ENCODE results near the gene ZNF526.

ZNF526 gene

DNA sequence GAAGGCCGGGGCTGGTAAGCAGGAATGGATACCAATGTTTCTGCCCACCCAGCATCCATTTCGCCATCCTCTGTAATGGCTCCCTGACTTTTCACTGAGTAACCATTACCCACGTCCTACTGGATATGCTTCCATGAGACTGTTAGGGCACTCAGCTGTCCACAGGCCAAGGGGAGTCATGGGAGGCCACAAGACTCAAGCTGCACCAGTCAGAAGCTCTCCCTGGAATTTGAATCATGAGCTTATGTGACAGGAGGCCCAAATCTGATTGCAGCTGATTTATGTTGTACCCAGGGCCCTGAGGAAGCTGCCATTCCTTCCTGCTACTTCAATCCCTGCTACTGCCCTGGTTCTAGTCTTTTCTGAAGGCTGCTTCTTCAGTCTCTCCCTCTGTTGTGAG, 31.0 kb upstream of the ZNF526 start:
- TF ChIP-seq RAD21 (IDR thresholded peaks at IDR 0.05; ENCODE audit: low read depth) (no peak), TCF12 (IDR thresholded peaks at IDR 0.05; ENCODE audit: low read depth) (no peak), TEAD4 (IDR thresholded peaks at IDR 0.05) (no peak), EP300 (IDR thresholded peaks at IDR 0.05; ENCODE audit: borderline replicate concordance) (no peak), EGR1 (IDR thresholded peaks at IDR 0.05) (no peak), NFIC (IDR thresholded peaks at IDR 0.05) (no peak), FOXM1 (IDR thresholded peaks at IDR 0.05; ENCODE audit: borderline replicate concordance, low read depth) (no peak), CREB1 (IDR thresholded peaks at IDR 0.05; ENCODE audit: low read depth) (no peak), TAF1 (IDR thresholded peaks at IDR 0.05; ENCODE audit: low read depth) (no peak), CEBPB (IDR thresholded peaks at IDR 0.05) (no peak), YY1 (IDR thresholded peaks at IDR 0.05; ENCODE audit: low read depth) (no peak), ZBTB7A (IDR thresholded peaks at IDR 0.05; ENCODE audit: low read depth) (no peak)
- TF ChIP-seq, protein P1, sequence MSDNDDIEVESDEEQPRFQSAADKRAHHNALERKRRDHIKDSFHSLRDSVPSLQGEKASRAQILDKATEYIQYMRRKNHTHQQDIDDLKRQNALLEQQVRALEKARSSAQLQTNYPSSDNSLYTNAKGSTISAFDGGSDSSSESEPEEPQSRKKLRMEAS (IDR thresholded peaks at IDR 0.05) = no peak
- TF ChIP-seq, protein P2, sequence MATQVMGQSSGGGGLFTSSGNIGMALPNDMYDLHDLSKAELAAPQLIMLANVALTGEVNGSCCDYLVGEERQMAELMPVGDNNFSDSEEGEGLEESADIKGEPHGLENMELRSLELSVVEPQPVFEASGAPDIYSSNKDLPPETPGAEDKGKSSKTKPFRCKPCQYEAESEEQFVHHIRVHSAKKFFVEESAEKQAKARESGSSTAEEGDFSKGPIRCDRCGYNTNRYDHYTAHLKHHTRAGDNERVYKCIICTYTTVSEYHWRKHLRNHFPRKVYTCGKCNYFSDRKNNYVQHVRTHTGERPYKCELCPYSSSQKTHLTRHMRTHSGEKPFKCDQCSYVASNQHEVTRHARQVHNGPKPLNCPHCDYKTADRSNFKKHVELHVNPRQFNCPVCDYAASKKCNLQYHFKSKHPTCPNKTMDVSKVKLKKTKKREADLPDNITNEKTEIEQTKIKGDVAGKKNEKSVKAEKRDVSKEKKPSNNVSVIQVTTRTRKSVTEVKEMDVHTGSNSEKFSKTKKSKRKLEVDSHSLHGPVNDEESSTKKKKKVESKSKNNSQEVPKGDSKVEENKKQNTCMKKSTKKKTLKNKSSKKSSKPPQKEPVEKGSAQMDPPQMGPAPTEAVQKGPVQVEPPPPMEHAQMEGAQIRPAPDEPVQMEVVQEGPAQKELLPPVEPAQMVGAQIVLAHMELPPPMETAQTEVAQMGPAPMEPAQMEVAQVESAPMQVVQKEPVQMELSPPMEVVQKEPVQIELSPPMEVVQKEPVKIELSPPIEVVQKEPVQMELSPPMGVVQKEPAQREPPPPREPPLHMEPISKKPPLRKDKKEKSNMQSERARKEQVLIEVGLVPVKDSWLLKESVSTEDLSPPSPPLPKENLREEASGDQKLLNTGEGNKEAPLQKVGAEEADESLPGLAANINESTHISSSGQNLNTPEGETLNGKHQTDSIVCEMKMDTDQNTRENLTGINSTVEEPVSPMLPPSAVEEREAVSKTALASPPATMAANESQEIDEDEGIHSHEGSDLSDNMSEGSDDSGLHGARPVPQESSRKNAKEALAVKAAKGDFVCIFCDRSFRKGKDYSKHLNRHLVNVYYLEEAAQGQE (IDR thresholded peaks at IDR 0.05; ENCODE audit: low read depth) = no peak
- TF ChIP-seq, protein P3, sequence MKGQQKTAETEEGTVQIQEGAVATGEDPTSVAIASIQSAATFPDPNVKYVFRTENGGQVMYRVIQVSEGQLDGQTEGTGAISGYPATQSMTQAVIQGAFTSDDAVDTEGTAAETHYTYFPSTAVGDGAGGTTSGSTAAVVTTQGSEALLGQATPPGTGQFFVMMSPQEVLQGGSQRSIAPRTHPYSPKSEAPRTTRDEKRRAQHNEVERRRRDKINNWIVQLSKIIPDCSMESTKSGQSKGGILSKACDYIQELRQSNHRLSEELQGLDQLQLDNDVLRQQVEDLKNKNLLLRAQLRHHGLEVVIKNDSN (IDR thresholded peaks at IDR 0.05) = no peak

DNA sequence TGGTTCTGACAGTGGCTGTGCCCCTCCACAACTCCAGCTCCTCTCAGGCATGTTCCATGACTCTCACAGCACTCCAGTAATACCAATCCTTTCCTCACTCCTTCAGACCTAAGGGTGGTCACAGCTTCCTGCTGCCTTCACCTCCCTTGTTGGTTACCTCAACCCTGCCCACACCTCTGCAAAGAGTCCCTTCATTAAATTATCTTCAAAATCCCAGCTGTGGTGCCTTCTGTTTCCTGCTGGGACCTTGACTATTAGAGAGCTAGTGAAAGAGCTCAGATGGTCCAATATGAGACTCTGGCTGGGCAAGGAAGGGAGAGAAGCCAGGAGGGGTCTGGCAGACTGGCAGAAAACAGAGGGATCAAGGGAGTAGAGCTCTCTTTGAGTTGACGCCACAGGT, 28.8 kb upstream of the ZNF526 start:
- no peak for TF ChIP-seq FOXM1 (IDR thresholded peaks at IDR 0.05; ENCODE audit: borderline replicate concordance, low read depth)
- TF ChIP-seq, protein P1 (IDR thresholded peaks at IDR 0.05) = no peak
- TF ChIP-seq EP300 (IDR thresholded peaks at IDR 0.05; ENCODE audit: borderline replicate concordance) = no peak
- no peak for TF ChIP-seq ZBTB7A (IDR thresholded peaks at IDR 0.05; ENCODE audit: low read depth)
- no peak for TF ChIP-seq RAD21 (IDR thresholded peaks at IDR 0.05; ENCODE audit: low read depth)
- TF ChIP-seq TEAD4 (IDR thresholded peaks at IDR 0.05) = no peak
- no peak for TF ChIP-seq TCF12 (IDR thresholded peaks at IDR 0.05; ENCODE audit: low read depth)

DNA sequence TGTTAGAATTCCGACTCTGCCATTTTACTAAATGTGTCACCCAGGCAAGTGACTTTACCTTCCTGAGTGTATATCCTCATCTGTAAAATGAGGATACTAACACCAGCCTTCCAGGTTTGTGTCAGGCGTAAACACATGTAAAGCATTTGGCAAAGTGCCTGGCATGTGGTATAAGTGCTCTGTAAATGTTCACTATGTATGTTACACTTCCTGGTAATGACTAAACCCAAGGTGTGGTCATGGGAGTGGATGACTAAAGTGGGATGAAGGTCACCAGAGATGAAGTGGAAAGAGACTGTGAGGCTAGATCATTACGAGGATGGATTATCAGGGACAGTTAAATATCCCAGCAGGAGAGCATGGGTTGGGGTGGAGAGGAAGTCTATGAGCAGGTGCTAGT, 28.3 kb upstream of the ZNF526 start:
- TF ChIP-seq EGR1 (IDR thresholded peaks at IDR 0.05) (no peak), TEAD4 (IDR thresholded peaks at IDR 0.05) (no peak)

DNA sequence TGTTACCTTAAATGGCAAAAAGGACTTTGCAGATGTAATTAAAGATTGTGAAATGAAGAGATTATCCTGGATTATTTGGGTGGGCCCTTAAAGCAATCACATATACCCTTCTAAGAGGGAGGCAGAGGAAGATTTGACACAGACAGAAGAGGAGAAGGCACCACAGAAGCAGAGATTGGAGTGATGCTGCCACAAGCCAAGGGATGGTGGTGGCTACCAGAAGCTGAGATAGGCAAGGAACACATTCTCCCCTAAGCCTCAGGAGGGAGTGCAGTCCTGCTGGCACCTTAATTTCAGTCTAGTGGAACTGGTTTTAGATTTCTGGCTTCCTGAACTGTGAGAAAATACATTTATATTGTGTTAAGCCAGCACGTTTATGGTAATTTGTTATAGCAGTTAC, 26.8 kb upstream of the ZNF526 start:
- TF ChIP-seq EP300 (IDR thresholded peaks at IDR 0.05; ENCODE audit: borderline replicate concordance) (no peak), ZBTB7A (IDR thresholded peaks at IDR 0.05; ENCODE audit: low read depth) (no peak), TCF12 (IDR thresholded peaks at IDR 0.05; ENCODE audit: low read depth) (no peak), FOXM1 (IDR thresholded peaks at IDR 0.05; ENCODE audit: borderline replicate concordance, low read depth) (no peak), NFIC (IDR thresholded peaks at IDR 0.05) (no peak), TAF1 (IDR thresholded peaks at IDR 0.05; ENCODE audit: low read depth) (no peak), TEAD4 (IDR thresholded peaks at IDR 0.05) (no peak), RAD21 (IDR thresholded peaks at IDR 0.05; ENCODE audit: low read depth) (no peak), CEBPB (IDR thresholded peaks at IDR 0.05) (no peak), YY1 (IDR thresholded peaks at IDR 0.05; ENCODE audit: low read depth) (no peak), CREB1 (IDR thresholded peaks at IDR 0.05; ENCODE audit: low read depth) (no peak), EGR1 (IDR thresholded peaks at IDR 0.05) (no peak)
- TF ChIP-seq, protein P1 (IDR thresholded peaks at IDR 0.05) = no peak
- TF ChIP-seq, protein P2 (IDR thresholded peaks at IDR 0.05; ENCODE audit: low read depth) = no peak
- TF ChIP-seq, protein P3 (IDR thresholded peaks at IDR 0.05) = no peak

DNA sequence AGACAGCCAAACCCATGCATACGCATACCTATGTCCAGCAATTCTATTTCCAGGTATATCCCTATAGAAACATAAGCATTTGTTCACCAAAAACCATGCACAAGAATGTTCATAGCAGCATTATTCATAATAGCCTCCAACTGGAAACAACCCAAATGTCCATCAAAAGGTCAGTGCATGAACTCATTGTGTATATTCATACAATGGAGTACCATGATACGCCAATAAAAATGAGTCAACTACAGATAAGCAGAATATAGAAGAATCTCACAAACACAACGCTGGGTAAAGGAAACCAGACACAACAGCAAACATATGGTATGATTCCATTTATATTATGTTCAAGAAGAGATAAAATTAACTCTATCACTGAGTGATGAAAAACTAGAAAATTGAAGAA, 26.4 kb upstream of the ZNF526 start:
- TF ChIP-seq CREB1 (IDR thresholded peaks at IDR 0.05; ENCODE audit: low read depth) (no peak), TCF12 (IDR thresholded peaks at IDR 0.05; ENCODE audit: low read depth) (no peak), EGR1 (IDR thresholded peaks at IDR 0.05) (no peak), ZBTB7A (IDR thresholded peaks at IDR 0.05; ENCODE audit: low read depth) (no peak), EP300 (IDR thresholded peaks at IDR 0.05; ENCODE audit: borderline replicate concordance) (no peak), TEAD4 (IDR thresholded peaks at IDR 0.05) (no peak), TAF1 (IDR thresholded peaks at IDR 0.05; ENCODE audit: low read depth) (no peak), CEBPB (IDR thresholded peaks at IDR 0.05) (no peak), YY1 (IDR thresholded peaks at IDR 0.05; ENCODE audit: low read depth) (no peak), RAD21 (IDR thresholded peaks at IDR 0.05; ENCODE audit: low read depth) (no peak), FOXM1 (IDR thresholded peaks at IDR 0.05; ENCODE audit: borderline replicate concordance, low read depth) (no peak), NFIC (IDR thresholded peaks at IDR 0.05) (no peak)
- TF ChIP-seq, protein P2 (IDR thresholded peaks at IDR 0.05; ENCODE audit: low read depth) = no peak
- TF ChIP-seq, protein P1 (IDR thresholded peaks at IDR 0.05) = no peak
- TF ChIP-seq, protein P3 (IDR thresholded peaks at IDR 0.05) = no peak

All from Ishikawa (cell line).